HG03103 (cell line): ENCODE results near the gene TRPM8.

Experiments
- ATAC-seq: cut with Tn5 transposase; IDR thresholded peaks from one replicate; pipeline ENCODE4 v1.9.1; 2021; ENCODE audit warnings: low read depth; ENCODE audit not compliant: unreplicated experiment

Gene TRPM8

GRCh38 chr2:234033174-234033573 lies 116.0 kb downstream of the TRPM8 start:
- no peak for ATAC-seq

DNA sequence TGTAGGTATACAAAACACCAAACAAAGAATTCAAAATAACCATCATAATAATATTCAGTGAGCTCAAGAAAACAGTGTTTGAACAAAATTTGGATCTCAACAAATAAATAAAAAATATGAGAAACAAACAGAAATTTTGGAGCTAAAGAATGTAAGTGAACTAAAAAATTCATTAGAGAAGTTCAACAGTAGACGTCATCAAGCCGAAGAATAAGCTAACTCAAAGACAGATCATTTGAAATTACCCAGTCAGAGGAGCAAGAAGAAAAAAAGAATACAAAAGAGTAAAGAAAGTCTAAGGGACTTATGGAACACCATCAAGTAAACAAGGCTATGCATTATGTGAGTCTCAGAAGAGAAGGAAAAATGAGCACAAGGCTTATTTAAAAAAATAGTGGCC lies 116.7 kb downstream of the TRPM8 start:
- no peak for ATAC-seq

- ATAC-seq = no peak
Measured at GRCh38 chr2:234038076-234038802, 121.1 kb downstream of the TRPM8 start.

GRCh38 chr2:234044157-234044556 lies 127.0 kb downstream of the TRPM8 start:
- no peak for ATAC-seq

DNA sequence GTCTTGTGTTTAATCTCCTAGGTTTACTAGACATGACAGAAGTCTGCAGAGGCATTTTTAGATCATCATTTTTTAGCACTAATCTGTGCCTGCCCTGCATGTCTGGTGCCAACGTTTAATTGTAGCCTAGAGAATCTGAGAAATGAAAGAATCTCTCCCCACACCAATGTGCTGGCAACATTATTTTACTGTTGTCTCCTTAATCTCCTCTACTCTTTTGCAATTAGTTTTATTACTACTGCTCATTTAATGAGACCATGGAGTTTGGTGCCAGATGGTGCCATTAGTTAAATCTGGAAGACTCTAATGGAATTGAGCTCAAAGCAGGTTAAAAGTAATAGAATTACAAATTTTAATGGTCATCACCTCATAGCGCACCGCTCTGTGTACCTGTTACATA lies 129.3 kb downstream of the TRPM8 start:
- no peak for ATAC-seq

- no peak for ATAC-seq
Measured at GRCh38 chr2:234047361-234047760, 130.2 kb downstream of the TRPM8 start.

DNA sequence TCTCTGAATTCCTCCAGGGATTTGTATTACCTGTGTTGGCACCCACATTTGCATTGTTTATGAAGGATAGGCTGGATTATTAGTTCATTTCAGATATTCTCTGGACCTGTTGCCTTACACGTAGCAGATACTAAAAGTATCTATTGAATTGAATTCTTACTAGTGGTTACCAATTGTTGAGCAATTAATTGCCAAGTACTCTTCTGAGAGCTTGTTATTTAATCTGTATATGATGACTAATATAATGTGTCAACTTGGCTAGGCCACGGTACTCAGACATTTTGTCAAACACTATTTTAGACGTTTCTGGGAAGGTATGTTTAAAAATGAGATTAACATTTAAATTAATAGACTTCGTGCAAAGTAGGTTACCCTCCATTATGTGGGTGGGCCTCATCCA lies 130.9 kb downstream of the TRPM8 start:
- ATAC-seq = no peak

- no peak for ATAC-seq
Measured at GRCh38 chr2:234050455-234051135, 133.4 kb downstream of the TRPM8 start, which contains the start of gene SPP2. TSS of gene SPP2 (plus strand) at chr2:234050702. CDS start at chr2:234050787, 85 bp downstream.

- ATAC-seq = no peak
Measured at GRCh38 chr2:234051374-234052070, 134.3 kb downstream of the TRPM8 start.

DNA sequence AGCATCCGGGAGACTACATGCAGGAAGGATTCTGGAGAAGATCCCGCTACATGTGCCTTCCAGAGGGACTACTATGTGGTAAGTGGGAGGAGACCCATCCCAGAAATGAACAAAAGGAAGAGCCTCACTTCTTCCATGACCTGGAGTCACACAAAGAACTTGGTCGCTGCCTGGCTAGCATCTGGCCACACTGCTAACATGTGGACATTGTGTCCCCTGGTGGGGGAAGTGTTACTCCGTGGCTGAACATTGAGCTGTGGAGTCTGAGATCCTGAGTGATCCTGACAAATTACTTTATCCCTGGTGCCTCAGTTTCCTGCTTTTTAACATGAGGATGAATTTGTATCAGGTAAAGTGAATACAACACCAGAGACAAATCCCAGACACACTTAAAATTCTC lies 141.7 kb downstream of the TRPM8 start:
- no peak for ATAC-seq

DNA sequence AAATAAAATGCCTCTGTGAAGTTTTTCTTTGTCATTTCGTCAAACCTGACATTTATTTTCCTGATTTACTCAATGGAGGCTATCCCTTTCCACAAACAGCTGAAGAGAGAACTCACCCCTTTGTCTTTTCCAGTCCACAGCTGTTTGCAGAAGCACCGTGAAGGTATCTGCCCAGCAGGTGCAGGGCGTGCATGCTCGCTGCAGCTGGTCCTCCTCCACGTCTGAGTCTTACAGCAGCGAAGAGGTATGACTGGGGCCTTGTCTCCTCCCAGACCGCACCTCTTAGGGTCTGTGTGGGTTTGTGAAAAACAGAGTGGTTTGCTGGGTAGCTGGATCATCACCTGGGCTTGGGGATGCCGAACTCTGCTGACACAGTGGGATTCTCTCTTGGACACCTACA lies 143.1 kb downstream of the TRPM8 start:
- ATAC-seq = no peak

DNA sequence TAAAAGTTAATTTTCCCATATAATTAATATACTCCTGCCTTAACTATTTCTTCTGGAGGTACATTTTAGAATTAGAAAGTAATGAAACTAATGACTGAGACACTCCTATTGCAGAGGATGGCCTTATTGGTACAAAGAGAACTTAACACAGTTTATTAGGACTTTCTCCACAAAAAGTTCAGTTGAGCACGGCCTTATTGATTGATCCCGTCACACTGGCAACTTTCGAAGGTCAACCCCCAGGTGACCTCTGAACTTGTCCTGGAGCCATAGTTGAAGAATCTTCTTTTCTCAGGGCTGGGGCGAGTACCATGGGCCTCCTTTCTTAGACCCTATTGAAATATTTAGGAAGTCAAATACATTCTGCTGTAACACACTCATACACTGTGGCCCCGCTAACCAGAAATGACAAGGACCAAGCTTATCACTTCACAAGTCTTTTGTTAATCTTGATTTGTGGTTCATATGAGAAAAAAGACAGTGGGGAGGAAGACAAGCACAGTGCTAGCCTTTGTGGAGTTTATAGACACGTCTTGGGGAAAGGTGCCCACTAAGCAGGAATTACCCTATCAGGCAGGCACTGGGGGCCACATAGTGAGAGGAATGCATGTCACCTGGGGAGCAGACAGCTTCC lies 144.6 kb downstream of the TRPM8 start:
- no peak for ATAC-seq

DNA sequence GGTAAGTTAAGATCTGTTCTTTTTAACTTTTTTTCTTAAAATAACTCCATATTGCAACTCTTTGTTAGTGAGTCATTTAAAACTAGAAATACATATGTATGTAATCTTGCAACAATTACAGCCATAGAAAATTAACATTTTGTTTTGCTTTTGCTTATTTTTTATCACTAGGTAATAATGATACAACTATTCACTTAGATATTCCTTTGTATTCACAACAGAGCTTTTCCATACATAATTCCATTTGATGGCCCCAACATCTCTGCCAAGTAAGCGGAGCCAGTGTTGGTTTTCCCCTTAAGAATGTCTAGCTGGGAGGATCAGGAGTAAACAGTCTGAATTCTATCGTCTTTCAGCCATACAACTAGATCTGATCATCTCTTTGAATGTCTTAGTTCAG lies 149.4 kb downstream of the TRPM8 start:
- ATAC-seq = no peak
